Stimulated activated CD4-positive, alpha-beta T cell treated with anti-CD3 and anti-CD28 coated beads, Interleukin-4, amount 100 ng/mL, for 48 hours (primary cell): ENCODE results near the gene AKR1C2.
"Not testable (repeated sequence)": the region's sequence is repeated elsewhere in the genome, so short reads cannot be mapped to it uniquely, and the experiment has no call there.

Experiments
- DNase-seq, 2 donors: peaks; one replicate each; pipeline ENCODE4 v3.0.0-alpha.2; 2020; ENCODE audit warnings: low read depth in 2 of 2

AKR1C2 gene

DNA sequence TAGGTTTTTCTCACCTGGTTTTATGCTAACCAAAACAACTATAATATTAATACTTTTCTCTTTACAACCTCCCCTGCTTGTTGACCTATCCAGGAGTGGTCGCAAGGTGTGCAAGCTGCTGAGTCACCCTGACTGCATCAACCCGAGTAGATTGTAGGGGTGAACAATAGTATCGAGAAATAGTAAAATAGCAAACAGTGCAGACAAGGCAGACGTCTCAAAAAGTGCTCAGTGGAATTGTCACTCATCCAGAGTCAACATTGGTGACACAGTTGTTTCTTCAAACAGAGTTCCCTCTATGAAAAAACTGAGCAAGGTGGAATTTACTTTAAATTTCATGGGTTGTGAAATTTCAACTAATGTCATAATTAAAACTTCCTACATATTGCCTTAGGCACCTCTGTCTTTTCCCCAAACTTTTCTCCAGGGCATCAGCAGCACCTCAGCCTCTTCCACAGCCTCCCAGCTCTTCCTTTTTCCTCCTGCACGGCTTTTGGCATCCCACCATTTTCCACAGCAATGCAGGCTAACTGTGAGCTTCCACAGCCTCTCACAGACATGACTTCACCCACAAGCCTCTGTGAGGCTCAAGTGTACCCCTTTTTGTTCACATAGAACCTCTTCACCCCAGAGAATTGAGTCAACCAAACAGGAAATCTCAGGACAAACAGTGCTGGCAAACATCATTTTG lies 46.6 kb downstream of the AKR1C2 start:
- not testable (repeated sequence) for DNase-seq

DNA sequence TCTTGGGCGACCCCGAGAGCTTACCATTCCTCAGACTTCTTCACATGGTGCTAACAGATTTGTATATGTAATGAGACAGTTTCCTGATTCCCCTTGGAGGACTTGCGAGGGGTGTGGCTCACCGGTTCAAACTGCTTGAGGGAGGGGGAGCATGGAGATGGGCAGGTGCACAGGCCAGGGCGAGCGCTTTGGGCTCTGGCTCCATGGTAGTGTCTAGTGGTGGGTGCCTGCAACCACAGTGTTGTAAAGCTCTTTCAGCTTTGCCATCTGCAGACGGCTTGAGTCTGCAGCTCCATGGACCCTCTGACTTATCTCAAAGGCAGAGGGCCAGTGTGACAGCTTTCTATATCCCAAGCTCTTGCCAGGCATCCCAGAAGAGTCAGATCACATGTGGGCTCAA lies 47.6 kb downstream of the AKR1C2 start:
- DNase-seq, result not testable (repeated sequence)

DNA sequence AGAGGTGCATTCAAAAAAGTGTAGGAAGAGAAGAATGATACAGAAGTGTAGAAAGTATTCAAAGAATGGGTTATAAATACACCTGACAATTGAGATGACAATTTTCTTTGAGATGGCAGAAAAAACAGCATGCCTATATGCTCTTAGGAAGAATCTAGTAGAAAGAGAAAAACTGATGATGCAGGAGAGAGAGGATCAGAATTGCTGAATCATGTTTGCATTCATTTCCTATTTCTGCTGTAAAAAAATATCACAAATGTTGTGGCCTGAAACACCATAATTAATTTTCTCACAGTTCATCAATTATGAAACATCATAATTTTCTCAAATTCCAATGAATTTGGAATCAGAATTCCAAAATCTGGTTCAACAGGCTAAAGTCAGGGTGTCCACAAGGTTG lies 50.3 kb downstream of the AKR1C2 start:
- no peak for DNase-seq

DNA sequence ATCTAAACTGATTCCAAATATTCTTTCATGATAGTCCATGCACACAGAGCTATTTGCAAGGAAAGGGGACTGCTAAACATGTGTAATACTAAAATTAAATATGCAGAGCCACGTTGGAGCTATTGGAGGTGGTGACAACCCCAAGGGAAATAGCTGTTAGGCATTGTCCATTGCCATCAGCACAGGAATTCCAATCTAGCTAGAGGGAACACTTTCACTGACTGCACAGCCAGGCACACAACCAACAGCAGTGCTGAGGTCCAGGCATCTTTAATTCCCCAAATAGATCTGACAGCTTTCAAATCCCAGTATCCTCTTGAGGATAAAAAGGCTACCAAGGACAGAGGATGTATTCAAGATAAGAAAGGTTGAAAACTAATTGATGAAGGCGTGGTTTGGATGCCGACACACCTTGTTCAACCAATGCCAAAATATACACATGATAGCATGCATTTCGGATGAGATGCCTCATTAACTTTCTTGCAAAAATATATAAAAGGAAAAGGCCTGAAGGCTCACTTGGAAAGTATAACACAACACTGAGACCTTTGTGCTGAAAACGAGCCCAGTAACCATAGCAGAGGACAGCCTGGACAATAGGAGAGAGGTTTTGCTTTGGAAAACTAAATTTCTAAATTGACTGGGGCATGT lies 52.0 kb downstream of the AKR1C2 start:
- not testable (repeated sequence) for DNase-seq

DNA sequence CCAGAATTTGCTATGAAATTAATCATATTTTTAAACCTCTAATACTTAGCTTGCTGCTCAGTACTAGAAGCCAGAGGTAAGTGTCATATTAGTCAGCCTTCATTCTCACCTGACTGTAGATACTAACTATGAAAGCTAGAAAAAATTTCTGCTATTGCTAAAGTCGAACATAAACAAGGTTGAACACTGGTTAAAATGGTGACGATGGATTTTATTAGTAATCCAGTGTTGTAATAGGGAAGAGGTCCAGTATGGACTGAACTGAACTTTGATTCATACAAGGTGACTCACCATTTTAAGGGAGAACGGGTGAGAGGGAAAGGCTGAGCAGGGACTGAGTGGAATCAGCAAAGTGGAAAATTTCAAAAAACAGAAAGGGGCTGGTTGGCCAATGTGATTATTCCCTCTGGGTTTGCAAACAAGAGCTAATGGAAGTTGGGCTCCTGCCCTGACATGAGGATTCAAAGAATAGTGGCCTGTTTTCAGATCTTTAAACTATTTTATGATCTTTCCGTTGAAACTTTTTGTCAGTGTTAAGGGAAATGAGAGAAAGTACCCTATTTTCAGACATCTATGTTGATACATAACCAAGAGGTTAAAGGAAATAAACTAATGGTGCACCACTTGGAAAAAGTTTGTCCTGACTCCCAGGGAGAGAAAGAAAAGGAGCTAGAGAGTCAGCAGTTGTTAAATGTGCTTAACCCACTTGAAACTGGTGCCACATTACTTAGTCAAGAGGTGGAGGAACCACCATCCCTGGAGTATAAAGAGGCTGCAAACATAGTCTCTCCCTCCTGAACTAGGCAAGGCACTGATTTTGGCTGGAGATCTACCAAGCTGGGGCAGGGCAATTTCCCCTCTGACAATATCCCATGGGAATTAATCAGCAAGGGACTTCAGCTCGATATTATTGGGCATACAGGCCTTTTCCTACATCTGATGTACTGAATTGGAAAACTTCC lies 55.7 kb downstream of the AKR1C2 start:
- no peak for DNase-seq

DNA sequence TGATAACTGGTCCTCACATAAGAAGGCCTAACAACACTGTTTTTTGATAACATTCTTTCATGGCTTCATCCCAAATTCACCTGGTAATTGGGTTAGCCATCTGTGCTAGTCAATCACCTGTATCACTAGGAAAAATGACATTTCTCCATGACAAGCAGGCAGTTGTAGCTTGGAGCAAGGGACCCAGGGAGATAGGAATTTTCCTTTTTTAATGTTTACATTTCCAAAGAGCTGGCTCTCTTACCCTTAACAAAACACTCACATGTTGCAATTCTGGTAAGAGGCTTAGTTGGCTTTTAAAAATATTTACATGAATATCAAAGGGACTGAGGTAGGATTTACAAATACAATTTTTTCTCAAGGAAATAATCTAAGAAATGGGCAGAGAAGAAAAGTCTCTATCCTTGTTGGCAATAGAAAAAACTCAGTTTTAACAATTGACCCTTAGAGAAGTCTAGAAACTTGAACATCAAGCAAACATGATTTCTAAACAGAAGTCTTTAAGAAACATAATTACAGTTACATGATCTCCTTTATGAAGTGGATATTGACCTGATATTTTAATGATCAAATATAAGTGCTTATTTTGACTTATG lies 56.5 kb downstream of the AKR1C2 start:
- no peak for DNase-seq

DNA sequence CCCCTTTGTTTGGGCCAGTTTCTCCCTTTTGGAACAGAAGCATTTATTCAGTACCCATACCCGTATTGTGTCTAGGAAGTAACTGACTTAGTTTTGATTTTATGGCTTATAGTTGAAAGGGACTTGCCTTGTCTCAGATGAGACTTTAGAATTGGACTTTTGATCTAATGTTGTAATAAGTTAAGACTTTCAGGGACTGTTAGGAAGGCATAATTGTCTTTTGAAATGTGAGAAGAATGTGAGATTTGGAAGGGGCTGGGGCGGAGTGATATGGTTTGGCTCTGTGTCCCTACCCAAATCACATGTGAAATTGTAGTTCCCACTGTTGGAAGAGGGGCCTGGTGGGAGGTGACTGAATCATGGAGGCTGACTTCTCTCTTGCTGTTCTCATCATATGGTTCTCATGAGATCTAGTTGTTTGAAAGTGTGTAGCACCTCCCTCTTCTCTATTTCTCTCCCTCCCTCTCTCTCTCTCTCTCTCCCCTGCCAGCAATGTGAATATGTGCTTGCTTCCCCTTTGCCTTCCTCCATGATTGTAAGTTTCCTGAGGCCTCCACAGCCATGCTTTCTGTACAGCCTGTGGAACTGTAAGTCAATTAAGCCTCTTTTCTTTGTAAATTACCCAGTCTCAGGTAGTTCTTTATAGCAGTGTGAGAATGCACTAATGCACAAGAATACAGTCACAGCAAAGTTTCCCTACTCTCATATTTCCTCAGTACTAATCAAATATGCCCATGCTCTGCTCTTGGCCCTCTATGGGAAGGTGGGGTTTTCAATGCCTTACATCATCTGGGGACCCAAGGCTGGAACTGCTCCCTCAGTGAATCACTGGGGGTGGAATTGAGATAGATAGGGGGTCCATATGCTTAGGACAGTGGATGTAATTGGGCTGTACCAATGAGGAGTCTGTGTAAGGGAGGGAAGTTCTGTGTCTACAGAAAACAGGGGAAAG lies 57.6 kb downstream of the AKR1C2 start:
- DNase-seq, result no peak

DNA sequence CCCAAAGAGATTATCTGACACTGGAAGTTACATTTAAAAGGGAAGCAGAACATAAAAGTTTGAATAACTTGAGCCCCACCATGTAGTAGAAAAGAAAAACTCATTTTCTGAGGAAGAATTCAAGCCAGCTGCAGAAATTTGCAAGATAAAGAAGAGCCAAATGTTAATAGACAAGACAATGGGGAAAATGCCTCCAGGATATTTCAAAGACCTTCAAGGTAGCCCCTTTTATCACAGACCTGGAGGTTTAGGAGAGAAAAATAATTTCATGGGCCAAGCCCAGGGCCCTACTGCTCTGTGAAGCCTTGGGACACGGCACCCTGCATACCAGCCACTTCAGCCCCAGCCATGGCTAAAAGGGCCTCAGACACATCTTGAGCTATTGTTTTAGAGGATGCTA lies 58.8 kb downstream of the AKR1C2 start:
- DNase-seq, result no peak

DNA sequence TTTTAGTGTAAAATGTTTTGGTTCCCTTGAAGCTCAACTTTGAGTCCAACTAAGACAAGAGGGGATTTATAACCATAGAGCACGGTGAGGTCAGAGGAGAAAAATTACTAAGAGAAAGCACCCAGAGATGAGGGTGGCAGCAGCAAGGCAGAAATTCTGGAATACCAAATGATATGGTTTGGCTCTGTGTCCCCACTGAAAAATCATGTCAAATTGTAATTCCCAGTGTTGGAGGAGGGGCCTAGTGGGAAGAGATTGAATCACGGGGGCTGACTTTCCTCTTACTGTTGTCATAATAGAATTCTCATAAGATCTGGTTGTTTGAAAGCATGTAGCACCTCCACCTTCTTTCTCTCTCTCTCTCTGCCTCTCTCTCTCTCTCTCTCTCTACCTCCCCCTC lies 59.8 kb downstream of the AKR1C2 start:
- DNase-seq, result no peak

DNA sequence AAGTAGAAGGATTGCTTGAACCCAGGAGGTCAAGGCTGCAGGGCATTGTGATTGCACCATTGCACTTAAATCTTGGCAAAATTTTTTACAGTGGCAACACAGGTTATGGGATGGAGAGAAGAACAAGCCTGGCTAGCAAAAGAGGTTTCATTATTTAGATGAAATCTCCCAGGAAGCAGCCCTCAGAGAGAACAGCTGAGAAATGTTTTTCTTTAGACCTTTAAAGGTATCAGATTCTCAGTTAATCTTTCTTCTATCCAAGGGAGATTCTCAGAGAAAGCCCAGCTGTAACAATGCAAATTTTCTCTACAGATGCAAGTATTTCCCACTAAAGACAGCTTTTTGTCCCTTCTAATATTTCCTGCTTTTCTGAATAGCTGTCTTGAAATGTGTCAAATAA lies 60.2 kb downstream of the AKR1C2 start:
- not testable (repeated sequence) for DNase-seq

DNA sequence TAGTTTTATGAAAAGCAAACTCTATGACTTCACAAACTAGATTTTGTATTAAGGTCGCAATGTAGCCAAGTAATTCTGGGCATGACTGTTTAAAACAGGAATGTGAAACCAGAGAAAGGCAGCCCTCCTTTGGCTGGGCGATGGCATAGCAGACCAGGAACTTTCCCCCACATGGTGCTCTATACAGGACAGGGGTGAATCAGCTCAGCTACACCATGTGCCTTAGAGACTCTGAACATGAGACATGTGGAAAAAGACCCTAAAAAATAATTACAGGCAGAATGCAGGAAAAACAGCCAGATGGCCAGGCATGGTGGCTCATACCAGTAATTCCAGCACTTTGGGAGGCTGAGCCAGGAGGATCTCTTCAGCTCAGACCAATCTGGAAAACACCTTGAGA lies 60.7 kb downstream of the AKR1C2 start:
- not testable (repeated sequence) for DNase-seq

DNA sequence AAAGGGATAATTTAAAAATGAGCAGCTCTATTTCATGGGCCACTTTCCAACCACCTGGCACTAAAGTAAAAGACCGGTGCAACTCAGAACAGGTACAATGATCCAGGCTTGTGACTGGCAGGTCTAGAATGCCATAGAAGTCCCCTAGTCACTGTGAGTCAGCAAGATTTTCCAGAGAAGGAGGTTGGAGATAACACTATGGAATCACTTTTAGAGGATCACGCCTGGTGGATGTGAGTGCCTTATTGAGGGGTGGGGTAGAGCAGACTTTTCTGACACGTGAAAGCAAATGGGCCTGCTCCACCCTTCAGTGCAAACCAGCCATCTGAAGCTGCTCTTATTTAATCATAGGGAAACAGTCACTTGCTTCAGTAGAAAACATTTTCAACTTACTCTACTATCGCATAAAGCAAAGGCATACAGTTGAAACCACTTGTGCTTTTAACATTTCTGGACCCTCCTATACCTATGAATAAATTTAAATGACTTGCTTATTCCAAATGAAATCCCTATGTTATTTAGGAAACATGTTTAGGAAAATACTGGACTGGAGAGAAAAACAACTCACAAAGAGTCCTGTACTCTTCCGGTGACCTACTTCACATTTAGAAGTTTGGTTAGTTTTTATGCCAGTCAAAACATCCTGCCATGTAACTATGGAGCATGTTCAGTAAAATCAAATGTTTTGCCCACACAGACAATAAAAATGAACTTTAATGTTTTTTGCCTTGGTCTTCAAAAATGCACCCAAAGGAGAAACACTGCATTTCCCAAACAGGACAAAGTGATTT lies 61.9 kb downstream of the AKR1C2 start:
- DNase-seq, result no peak

DNA sequence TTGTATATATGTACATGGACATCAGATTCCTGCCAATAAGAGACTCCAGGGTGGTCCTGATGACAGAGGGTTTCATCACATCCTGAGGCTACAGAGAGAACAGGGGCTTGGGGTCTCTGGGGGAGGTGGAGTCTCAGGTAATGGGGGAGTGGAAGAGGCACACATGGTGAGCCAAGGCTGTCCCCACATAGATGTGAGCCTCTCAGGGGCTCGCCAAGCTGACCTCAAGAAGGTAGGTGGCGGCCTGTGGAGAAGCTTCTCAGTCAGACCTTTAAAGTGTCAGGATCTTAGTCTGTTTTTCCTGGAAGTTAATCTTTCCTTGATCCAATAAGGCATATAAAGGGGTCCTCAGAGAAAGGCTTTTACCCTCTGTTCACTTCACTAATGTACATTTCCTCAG lies 62.7 kb downstream of the AKR1C2 start:
- not testable (repeated sequence) for DNase-seq

DNA sequence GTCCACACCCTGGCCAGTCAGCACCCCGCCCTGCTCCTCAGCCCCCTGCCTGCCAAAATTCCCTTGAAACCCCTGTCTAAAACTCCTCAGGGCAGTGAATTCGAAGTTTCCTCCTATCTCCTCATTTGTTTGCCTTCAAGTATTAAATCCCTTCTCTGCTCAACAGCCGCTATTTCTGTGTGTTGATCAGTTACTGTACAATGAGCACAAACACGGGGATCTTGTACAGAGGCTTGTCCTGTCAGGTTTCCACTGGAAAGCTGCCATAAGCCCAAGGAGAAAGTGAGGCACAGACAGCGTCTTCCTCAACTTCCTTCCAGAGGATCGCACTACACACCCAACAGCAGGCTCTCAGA lies 63.6 kb downstream of the AKR1C2 start:
- not testable (repeated sequence) for DNase-seq

DNA sequence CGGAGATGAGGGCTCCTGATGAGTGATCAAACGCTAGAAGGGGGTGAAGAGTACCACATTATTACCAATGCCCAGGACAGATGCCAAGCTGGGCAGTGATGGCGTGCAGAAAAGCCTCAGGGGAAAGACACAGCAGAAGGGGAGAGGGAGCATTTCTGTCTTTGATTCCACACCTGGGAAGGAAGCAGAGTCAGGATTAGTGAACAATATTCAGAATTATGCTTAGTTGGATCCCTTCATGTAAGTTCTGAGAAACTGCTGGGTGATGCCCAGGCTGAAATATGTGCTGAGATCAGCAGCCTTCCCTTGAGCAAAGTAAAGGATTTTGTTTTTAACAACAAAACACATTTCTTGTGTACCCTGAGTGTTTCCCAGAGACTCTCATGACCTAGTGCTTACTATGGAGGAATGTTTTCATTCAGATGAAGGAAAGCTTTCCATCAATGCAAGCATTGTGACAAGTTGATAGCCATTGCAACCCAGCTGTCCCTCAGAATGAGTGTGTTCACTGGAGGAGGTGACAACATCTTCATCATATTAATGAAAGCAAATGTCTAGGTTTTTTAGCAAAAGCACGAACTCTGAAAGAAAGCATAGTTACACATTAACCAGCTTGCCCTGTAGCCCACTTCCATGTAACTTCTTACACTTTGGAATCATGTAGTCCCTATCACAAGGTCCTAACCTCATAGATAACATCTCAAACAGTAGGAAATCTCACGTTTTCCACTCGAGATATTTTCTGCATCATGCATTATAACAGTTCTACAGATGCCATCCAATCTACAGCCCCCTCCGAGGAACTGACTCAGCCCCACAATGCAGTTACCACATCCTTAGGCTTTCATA lies 64.2 kb downstream of the AKR1C2 start:
- DNase-seq, result no peak
